Stimulated activated CD4-positive, alpha-beta T cell treated with anti-CD3 and anti-CD28 coated beads, Interleukin-1b, Interleukin-23, amount 100 ng/mL, for 48 hours (primary cell): ENCODE results near the gene MSLN.
A peak's percentile ranks its signal among the peaks of the same experiment; 100 is the strongest.

Source experiments
- DNase-seq: peaks from one replicate; pipeline ENCODE4 v3.0.0-alpha.2; 2020

MSLN gene

GRCh38 chr16:778447-778846 lies 17.9 kb downstream of the MSLN start:
- no peak for DNase-seq

- DNase-seq, result no peak
These were observed 18.5 kb downstream of the MSLN start for GRCh38 chr16:778909-779527.

- no peak for DNase-seq
These were observed 19.0 kb downstream of the MSLN start for GRCh38 chr16:779561-779960.

GRCh38 chr16:780296-780695 lies 19.8 kb downstream of the MSLN start:
- no peak for DNase-seq

- no peak for DNase-seq
These were observed 20.9 kb downstream of the MSLN start for GRCh38 chr16:781346-782010.

GRCh38 chr16:782258-782657 lies 21.7 kb downstream of the MSLN start:
- DNase-seq, result no peak

GRCh38 chr16:782766-783403 lies 22.4 kb downstream of the MSLN start:
- DNase-seq, result no peak

- DNase-seq, result no peak
These were observed 23.0 kb downstream of the MSLN start for GRCh38 chr16:783404-784161.

GRCh38 chr16:784431-784830 lies 23.9 kb downstream of the MSLN start:
- DNase-seq, result no peak

GRCh38 chr16:785563-786535 lies 25.3 kb downstream of the MSLN start:
- peak; percentile 76 for DNase-seq

GRCh38 chr16:787321-787966 lies 26.9 kb downstream of the MSLN start:
- no peak for DNase-seq

- DNase-seq, result no peak
These were observed 27.5 kb downstream of the MSLN start, which contains the start of gene RPUSD1 for GRCh38 chr16:787978-788398. RPUSD1 (minus strand) TSS chr16:788381; CDS start chr16:787737, 644 bp downstream.

- DNase-seq, result peak; percentile 93
These were observed 28.0 kb downstream of the MSLN start, which contains the start of gene CHTF18 for GRCh38 chr16:788399-789126. CHTF18 (plus strand) TSS chr16:788620; CDS start chr16:788685, 65 bp downstream.

GRCh38 chr16:789191-789850 lies 28.8 kb downstream of the MSLN start:
- DNase-seq, result no peak

GRCh38 chr16:790086-790485 lies 29.6 kb downstream of the MSLN start:
- no peak for DNase-seq

- no peak for DNase-seq
These were observed 30.6 kb downstream of the MSLN start for GRCh38 chr16:791131-791530.

- DNase-seq, result no peak
These were observed 31.9 kb downstream of the MSLN start for GRCh38 chr16:792221-792995.

GRCh38 chr16:793414-793813 lies 32.9 kb downstream of the MSLN start:
- no peak for DNase-seq

- no peak for DNase-seq
These were observed 33.7 kb downstream of the MSLN start for GRCh38 chr16:794091-794822.
